ENCODE results near the gene ARHGAP5. TPM values are rescaled to one million over a fixed set of nuclear protein-coding genes. Genes with fewer than 3 reads are reported as not detected.

Gene ARHGAP5
- total and polyA plus RNA-seq, 12 donors: 20.7 to 301 (median 221) TPM

- intact Hi-C loops (cut with DNase I): loop anchor here in 9 of 10 donors (1.0 to 10.0 kb wide), 17 partner anchors 82 to 572 kb away; partner anchors contain the start of genes RNU6-8 (in 5 of the 9), RNU6-7 (in 4 of the 9) and NUBPL (in 3 of the 9)
- DNase-seq: peak; percentile 96 to 98
- Histone ChIP-seq H3K4me3 (peak overlapping the region; percentile 90 to 98 (median 95)), H3K27ac (peak overlapping the region; percentile 93 to 99 (median 98)), H3K9me3 (no peaks in the 10 kb centered on the region), H3K27me3 (no peaks in the 10 kb centered on the region), H3K36me3 (no peaks in the 10 kb centered on the region), H3K4me1 (peaks cover 0 to 60% (median 45%) of the 10 kb centered on the region in 9 donors)
- ATAC-seq: peak; percentile 94 to 97 (median 96)
- TF ChIP-seq CTCF (IDR thresholded peaks at IDR 0.05): no peak
- WGBS, 2 donors: 0 to 1% methylated on average over 63 to 75 of the region's 76 CpGs
These were observed 625 bp upstream of the ARHGAP5 start for GRCh38 chr14:32076278-32077080.

- DNase-seq (peak; percentile 26 to 46), ATAC-seq (peak in 4 of 8 donors; percentile 8 to 25 (median 20))
- Histone ChIP-seq H3K27ac (peak overlapping the region; percentile 93 to 99 (median 98)), H3K4me3 (peak overlapping the region; percentile 90 to 98 (median 95)), H3K27me3 (no peaks in the 10 kb centered on the region), H3K9me3 (no peaks in the 10 kb centered on the region), H3K4me1 (peaks cover 0 to 73% (median 56%) of the 10 kb centered on the region in 9 donors), H3K36me3 (no peaks in the 10 kb centered on the region)
- no peak for TF ChIP-seq CTCF (IDR thresholded peaks at IDR 0.05)
- WGBS, 2 donors: 3% methylated on average over 28 of the region's 28 CpGs
- intact Hi-C loops (cut with DNase I): loop anchor here in 9 of 10 donors (2.0 to 10.0 kb wide), 16 partner anchors 83 to 573 kb away; partner anchors contain the start of genes NUBPL (in 3 of the 9), RNU6-7 (in 2 of the 9) and RNU6-8 (in 2 of the 9)
These were observed 1.1 kb downstream of the ARHGAP5 start for GRCh38 chr14:32078023-32078857.

GRCh38 chr14:32078858-32079216 lies 1.7 kb downstream of the ARHGAP5 start:
- TF ChIP-seq CTCF (IDR thresholded peaks at IDR 0.05): no peak
- peak overlapping the region; percentile 90 to 98 (median 95) for H3K4me3 ChIP-seq
- H3K27me3 ChIP-seq: no peaks in the 10 kb centered on the region
- H3K36me3 ChIP-seq: no peaks in the 10 kb centered on the region
- ATAC-seq (no peak), DNase-seq (no peak)
- intact Hi-C loops (cut with DNase I): loop anchor here in 9 of 10 donors (2.0 to 10.0 kb wide), 16 partner anchors 84 to 574 kb away; partner anchors contain the start of genes NUBPL (in 3 of the 9), RNU6-7 (in 2 of the 9) and RNU6-8 (in 2 of the 9)
- no peaks in the 10 kb centered on the region for H3K9me3 ChIP-seq
- H3K4me1 ChIP-seq: peaks cover 0 to 73% (median 56%) of the 10 kb centered on the region in 9 donors
- H3K27ac ChIP-seq: peak overlapping the region in 9 of 10 donors; percentile 95 to 99 (median 98)
- WGBS, 2 donors: 21 to 30% methylated on average over 7 of the region's 7 CpGs

- 48 to 52% methylated on average over 4 of the region's 4 CpGs for WGBS, 2 donors
- no peak for TF ChIP-seq CTCF (IDR thresholded peaks at IDR 0.05)
- Histone ChIP-seq H3K9me3 (no peaks in the 10 kb centered on the region), H3K36me3 (no peaks in the 10 kb centered on the region), H3K27ac (peak overlapping the region in 6 of 10 donors; percentile 95 to 99 (median 98)), H3K4me3 (peak overlapping the region in 9 of 10 donors; percentile 90 to 98 (median 95)), H3K4me1 (peaks cover 0 to 76% (median 56%) of the 10 kb centered on the region in 9 donors), H3K27me3 (no peaks in the 10 kb centered on the region)
- intact Hi-C loops (cut with DNase I): loop anchor here in 9 of 10 donors (2.0 to 10.0 kb wide), 16 partner anchors 84 to 574 kb away; partner anchors contain the start of genes NUBPL (in 3 of the 9), RNU6-7 (in 2 of the 9) and RNU6-8 (in 2 of the 9)
- ATAC-seq: no peak
- DNase-seq: no peak
These were observed 2.2 kb downstream of the ARHGAP5 start for GRCh38 chr14:32079264-32079663.
